Dermis blood vessel endothelial cell (primary cell): ENCODE results near the gene CCDC82. TPM values are rescaled to one million over a fixed set of nuclear protein-coding genes. Genes with fewer than 3 reads are reported as not detected.
"Not testable (repeated sequence)": the region's sequence is repeated elsewhere in the genome, so short reads cannot be mapped to it uniquely, and the experiment has no call there.

ENCODE experiments used
- DNase-seq: peaks from one replicate; pipeline ENCODE4 v3.0.0; 2010
- total RNA-seq: library from RNA; depleted of rRNA; stranded (reverse); fragments of >200 nt; gene quantifications from 2 replicates; pipeline ENCODE4 v1.2.3, GENCODE V29; 2014

The CCDC82 gene
- 24.2 and 34.9 TPM in 2 replicates for total RNA-seq

GRCh38 chr11:96389720-96390487 lies at the start of gene CCDC82, which contains the start of gene JRKL:
Gene CCDC82, minus strand, starts transcription at chr11:96389912. Its CDS starts 5,165 bp downstream, at chr11:96384747.
Gene JRKL, plus strand, starts transcription at chr11:96390013. Its CDS starts 637 bp downstream, at chr11:96390650.
- DNase-seq, result peak; percentile 95

GRCh38 chr11:96432654-96433053 lies 42.9 kb upstream of the CCDC82 start:
- not testable (repeated sequence) for DNase-seq

- no peak for DNase-seq
These were observed 41.0 kb upstream of the CCDC82 start for GRCh38 chr11:96430668-96431067.

- peak; percentile 44 for DNase-seq
These were observed 35.0 kb upstream of the CCDC82 start for GRCh38 chr11:96424693-96425092.

GRCh38 chr11:96413408-96413807 lies 23.7 kb upstream of the CCDC82 start:
- no peak for DNase-seq

- DNase-seq, result no peak
These were observed 23.2 kb upstream of the CCDC82 start for GRCh38 chr11:96412761-96413381.

GRCh38 chr11:96411412-96411811 lies 21.7 kb upstream of the CCDC82 start:
- DNase-seq, result not testable (repeated sequence)

- DNase-seq, result no peak
These were observed 11.0 kb upstream of the CCDC82 start for GRCh38 chr11:96400697-96401096.

- no peak for DNase-seq
These were observed 8.2 kb upstream of the CCDC82 start for GRCh38 chr11:96397863-96398262.

GRCh38 chr11:96396637-96397036 lies 6.9 kb upstream of the CCDC82 start:
- DNase-seq, result no peak

GRCh38 chr11:96394773-96395172 lies 5.1 kb upstream of the CCDC82 start:
- DNase-seq, result no peak

GRCh38 chr11:96393753-96394348 lies 4.1 kb upstream of the CCDC82 start:
- DNase-seq, result peak; percentile 73

- peak; percentile 7 for DNase-seq
These were observed 2.1 kb upstream of the CCDC82 start for GRCh38 chr11:96391698-96392307.

GRCh38 chr11:96390488-96390792 lies 728 bp upstream of the CCDC82 start:
- peak; percentile 64 for DNase-seq

GRCh38 chr11:96388891-96389719 lies 607 bp downstream of the CCDC82 start:
- DNase-seq, result peak; percentile 63

- DNase-seq, result no peak
These were observed 4.5 kb downstream of the CCDC82 start for GRCh38 chr11:96385187-96385586.

GRCh38 chr11:96384156-96384555 lies 5.6 kb downstream of the CCDC82 start:
- no peak for DNase-seq

- DNase-seq, result no peak
These were observed 12.9 kb downstream of the CCDC82 start for GRCh38 chr11:96376796-96377195.

- DNase-seq, result no peak
These were observed 15.9 kb downstream of the CCDC82 start for GRCh38 chr11:96373826-96374225.

- no peak for DNase-seq
These were observed 22.4 kb downstream of the CCDC82 start for GRCh38 chr11:96367342-96367741.

GRCh38 chr11:96366024-96366423 lies 23.7 kb downstream of the CCDC82 start:
- no peak for DNase-seq

GRCh38 chr11:96365493-96365892 lies 24.2 kb downstream of the CCDC82 start:
- no peak for DNase-seq

GRCh38 chr11:96361778-96362177 lies 27.9 kb downstream of the CCDC82 start:
- DNase-seq, result no peak
